ENCODE data around the gene CEP43. TPM values are rescaled to one million over a fixed set of nuclear protein-coding genes. Genes with fewer than 3 reads are reported as not detected.

CEP43 gene
- total and polyA plus RNA-seq, 10 donors: 9.0 to 21.8 (median 14.3) TPM

DNA sequence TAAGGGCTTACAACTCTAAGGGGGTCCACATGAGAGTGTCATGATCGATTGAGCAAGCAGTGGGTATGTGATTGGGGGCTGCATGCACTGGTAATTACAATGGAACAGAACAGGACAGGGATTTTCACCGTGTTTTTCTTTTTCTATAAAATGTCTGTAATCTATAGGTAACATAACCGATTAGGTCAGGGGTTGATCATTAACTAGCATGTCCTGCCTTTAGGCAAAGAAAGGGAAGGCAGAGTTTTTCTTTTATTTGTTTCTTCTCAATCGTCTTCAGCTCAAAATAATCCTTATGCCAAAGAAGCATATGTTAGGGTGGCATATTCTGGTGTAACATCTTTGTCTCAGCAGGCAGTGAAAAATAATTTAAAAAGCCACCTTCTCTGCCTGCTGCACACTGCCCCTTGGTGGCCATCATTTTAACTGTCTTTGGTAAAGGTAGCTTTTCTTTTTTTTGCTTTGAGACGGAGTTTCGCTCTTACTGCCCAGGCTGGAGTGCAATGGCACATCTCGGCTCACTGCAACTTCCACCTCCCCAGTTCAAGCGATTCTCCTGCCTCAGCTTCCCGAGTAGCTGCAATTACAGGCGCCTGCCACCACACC lies 9.7 kb upstream of the CEP43 start:
- 57 to 68% (median 60%) methylated on average over 10 of the region's 10 CpGs for WGBS, 5 donors
- peaks cover 0 to 7% (median 0%) of the 10 kb centered on the region in 6 donors for H3K4me1 ChIP-seq
- H3K27me3 ChIP-seq (replicated peaks in 1 of 7): no peaks in the 10 kb centered on the region
- no peak overlapping the region for H3K4me3 ChIP-seq
- H3K9me3 ChIP-seq: no peaks in the 10 kb centered on the region
- intact Hi-C loops (cut with DNase I; ENCODE audit: low total_unique reads): loop anchor here (10.0 kb wide), 1 partner anchor 205 kb away; no protein-coding TSS in a partner anchor
- no peak overlapping the region for H3K27ac ChIP-seq
- H3K36me3 ChIP-seq: peaks cover 0 to 9% (median 0%) of the 10 kb centered on the region in 6 donors
- TF ChIP-seq POLR2AphosphoS5 (IDR thresholded peaks at IDR 0.05): no peak
- TF ChIP-seq, protein P1, sequence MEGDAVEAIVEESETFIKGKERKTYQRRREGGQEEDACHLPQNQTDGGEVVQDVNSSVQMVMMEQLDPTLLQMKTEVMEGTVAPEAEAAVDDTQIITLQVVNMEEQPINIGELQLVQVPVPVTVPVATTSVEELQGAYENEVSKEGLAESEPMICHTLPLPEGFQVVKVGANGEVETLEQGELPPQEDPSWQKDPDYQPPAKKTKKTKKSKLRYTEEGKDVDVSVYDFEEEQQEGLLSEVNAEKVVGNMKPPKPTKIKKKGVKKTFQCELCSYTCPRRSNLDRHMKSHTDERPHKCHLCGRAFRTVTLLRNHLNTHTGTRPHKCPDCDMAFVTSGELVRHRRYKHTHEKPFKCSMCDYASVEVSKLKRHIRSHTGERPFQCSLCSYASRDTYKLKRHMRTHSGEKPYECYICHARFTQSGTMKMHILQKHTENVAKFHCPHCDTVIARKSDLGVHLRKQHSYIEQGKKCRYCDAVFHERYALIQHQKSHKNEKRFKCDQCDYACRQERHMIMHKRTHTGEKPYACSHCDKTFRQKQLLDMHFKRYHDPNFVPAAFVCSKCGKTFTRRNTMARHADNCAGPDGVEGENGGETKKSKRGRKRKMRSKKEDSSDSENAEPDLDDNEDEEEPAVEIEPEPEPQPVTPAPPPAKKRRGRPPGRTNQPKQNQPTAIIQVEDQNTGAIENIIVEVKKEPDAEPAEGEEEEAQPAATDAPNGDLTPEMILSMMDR (IDR thresholded peaks at IDR 0.05 in 8 of 11, conservative IDR thresholded peaks at IDR 0.05 in 3 of 11): peak in 10 of 11 experiments; percentile 25 to 69 (median 46)
- no peak for TF ChIP-seq POLR2A (IDR thresholded peaks at IDR 0.05)
- DNase-seq: no peak

DNA sequence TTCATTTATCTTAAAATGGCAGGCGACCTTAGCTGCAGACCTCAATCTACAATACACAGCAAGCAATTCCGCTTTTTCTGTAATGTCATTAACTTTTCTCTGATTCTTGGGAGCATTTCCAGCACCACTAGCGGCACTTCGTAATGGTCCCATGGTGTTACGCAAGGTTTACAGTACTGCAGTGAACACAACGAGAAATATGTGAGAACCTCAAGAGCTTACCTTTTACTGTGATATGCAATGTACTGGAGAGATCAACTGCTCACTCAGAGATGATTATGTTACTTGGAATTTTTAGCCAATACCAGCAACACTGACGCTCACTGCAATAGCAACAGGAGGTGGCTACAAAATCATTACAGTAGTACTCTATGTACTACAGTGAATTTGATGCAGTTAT lies 2.8 kb upstream of the CEP43 start:
- peaks cover 15 to 42% (median 24%) of the 10 kb centered on the region in 6 donors for H3K4me1 ChIP-seq
- no peak overlapping the region for H3K27ac ChIP-seq
- no peaks in the 10 kb centered on the region for H3K9me3 ChIP-seq
- H3K36me3 ChIP-seq: no peaks in the 10 kb centered on the region
- H3K27me3 ChIP-seq (replicated peaks in 1 of 7): no peaks in the 10 kb centered on the region
- H3K4me3 ChIP-seq: no peak overlapping the region
- intact Hi-C loops (cut with DNase I; ENCODE audit: low total_unique reads): loop anchor here (5.0 kb wide), 1 partner anchor 146 kb away; no protein-coding TSS in a partner anchor
- DNase-seq: no peak
- WGBS, 5 donors: 78 to 94% (median 89%) methylated on average over 7 of the region's 7 CpGs
- TF ChIP-seq POLR2A (IDR thresholded peaks at IDR 0.05) (no peak), POLR2AphosphoS5 (IDR thresholded peaks at IDR 0.05) (no peak)
- TF ChIP-seq, protein P1 (IDR thresholded peaks at IDR 0.05 in 8 of 11, conservative IDR thresholded peaks at IDR 0.05 in 3 of 11): no peak

DNA sequence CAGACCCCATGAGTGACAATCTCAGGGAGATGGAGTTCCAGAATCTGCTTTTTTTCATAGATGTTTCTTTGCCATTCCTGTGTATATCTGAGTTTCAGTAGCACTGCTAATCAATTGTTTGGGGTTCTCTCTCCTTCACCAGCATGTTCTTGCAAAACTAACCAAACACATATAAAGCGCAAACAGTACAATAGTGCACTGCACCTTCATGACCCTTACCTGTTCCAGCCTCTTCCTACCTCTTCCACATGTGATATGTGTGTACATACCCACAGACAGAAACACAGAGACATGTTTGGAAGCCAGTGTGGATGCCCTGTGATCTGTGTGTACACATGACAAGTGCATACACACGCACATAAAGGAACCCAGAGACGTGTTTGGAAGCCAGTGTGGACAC lies 1.8 kb upstream of the CEP43 start:
- intact Hi-C loops (cut with DNase I; ENCODE audit: low total_unique reads): loop anchor here (5.0 kb wide), 1 partner anchor 145 kb away; no protein-coding TSS in a partner anchor
- H3K4me1 ChIP-seq: peaks cover 15 to 52% (median 29%) of the 10 kb centered on the region in 6 donors

More for the DNA sequence above, 1.8 kb upstream of the CEP43 start:
- Histone ChIP-seq H3K4me3 (peak overlapping the region in 4 of 8 donors; percentile 80 to 100 (median 97)), H3K36me3 (peaks cover 0 to 8% (median 0%) of the 10 kb centered on the region in 6 donors), H3K27ac (peak overlapping the region in 3 of 8 donors; percentile 82 to 91 (median 89)), H3K9me3 (no peaks in the 10 kb centered on the region), H3K27me3 (replicated peaks in 1 of 7) (no peaks in the 10 kb centered on the region)
- TF ChIP-seq, protein P1 (IDR thresholded peaks at IDR 0.05 in 8 of 11, conservative IDR thresholded peaks at IDR 0.05 in 3 of 11): no peak
- no peak for TF ChIP-seq POLR2A (IDR thresholded peaks at IDR 0.05)
- no peak for TF ChIP-seq POLR2AphosphoS5 (IDR thresholded peaks at IDR 0.05)
- no peak for DNase-seq
- 67 to 90% (median 83%) methylated on average over 3 of the region's 3 CpGs for WGBS, 5 donors

Data from spleen (tissue), 11 donors.